Measurements from ENCODE around the gene SCGB3A1. TPM values are rescaled to one million over a fixed set of nuclear protein-coding genes. Genes with fewer than 3 reads are reported as not detected.

Gene SCGB3A1
- total and polyA plus RNA-seq, 2 donors (not counting 1 experiment from before 2014, with no cell fraction given), result not detected

DNA sequence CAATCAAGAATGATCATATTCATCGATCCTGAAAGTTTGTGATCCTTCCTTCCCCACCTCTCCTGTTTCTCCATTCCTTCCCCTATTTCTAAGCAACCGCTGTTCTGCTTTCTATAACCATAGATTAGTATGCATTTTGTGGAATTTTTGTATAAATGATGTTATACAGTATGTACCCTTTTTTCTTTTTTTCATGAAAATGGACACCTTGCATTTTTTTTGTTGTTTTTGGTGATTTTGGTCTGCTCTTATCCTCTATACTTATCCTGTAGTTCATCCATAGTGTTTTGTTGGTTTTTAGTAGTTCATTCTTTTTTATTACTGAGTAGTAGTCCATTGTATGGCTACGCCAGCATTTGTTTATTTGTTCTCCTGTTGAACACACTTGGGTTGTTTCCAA, 46.1 kb downstream of the SCGB3A1 start:
- Mint-ChIP-seq H3K27me3 (no peaks in the 10 kb centered on the region), H3K9me3 (ENCODE audit: insufficient read depth) (no peaks in the 10 kb centered on the region), H3K4me3 (no peak overlapping the region), H3K4me1 (peaks cover 11% of the 10 kb centered on the region), H3K27ac (no peak overlapping the region)
- H3K4me3 ChIP-seq (ENCODE audit: control extremely low read depth in 1 of 5, extremely low read depth in 1 of 5, insufficient read depth in 1 of 5, low read depth in 2 of 5, low read length in 4 of 5), result no peak overlapping the region
- no peak overlapping the region for H2AFZ ChIP-seq (ENCODE audit: insufficient read depth, low read depth, low read length, poor library complexity, severe bottlenecking)
- DNase-seq, result no peak
- no peaks in the 10 kb centered on the region for H4K20me1 ChIP-seq (ENCODE audit: control insufficient read depth, insufficient read depth, low read length, poor library complexity, severe bottlenecking)
- no peaks in the 10 kb centered on the region for H3K9me3 ChIP-seq (ENCODE audit: control extremely low read depth in 1 of 3, control insufficient read depth in 2 of 3, insufficient read depth in 1 of 3, low read length in 2 of 3)
- H3K27ac ChIP-seq (ENCODE audit: low read length in 2 of 2), result no peak overlapping the region
- intact Hi-C loops (cut with micrococcal nuclease), result no loop called here
- no peak for TF ChIP-seq EZH2 (IDR thresholded peaks at IDR 0.05; ENCODE audit: borderline replicate concordance, insufficient read depth, low read depth, low read length, poor library complexity, severe bottlenecking)
- TF ChIP-seq, protein P1, sequence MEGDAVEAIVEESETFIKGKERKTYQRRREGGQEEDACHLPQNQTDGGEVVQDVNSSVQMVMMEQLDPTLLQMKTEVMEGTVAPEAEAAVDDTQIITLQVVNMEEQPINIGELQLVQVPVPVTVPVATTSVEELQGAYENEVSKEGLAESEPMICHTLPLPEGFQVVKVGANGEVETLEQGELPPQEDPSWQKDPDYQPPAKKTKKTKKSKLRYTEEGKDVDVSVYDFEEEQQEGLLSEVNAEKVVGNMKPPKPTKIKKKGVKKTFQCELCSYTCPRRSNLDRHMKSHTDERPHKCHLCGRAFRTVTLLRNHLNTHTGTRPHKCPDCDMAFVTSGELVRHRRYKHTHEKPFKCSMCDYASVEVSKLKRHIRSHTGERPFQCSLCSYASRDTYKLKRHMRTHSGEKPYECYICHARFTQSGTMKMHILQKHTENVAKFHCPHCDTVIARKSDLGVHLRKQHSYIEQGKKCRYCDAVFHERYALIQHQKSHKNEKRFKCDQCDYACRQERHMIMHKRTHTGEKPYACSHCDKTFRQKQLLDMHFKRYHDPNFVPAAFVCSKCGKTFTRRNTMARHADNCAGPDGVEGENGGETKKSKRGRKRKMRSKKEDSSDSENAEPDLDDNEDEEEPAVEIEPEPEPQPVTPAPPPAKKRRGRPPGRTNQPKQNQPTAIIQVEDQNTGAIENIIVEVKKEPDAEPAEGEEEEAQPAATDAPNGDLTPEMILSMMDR (IDR thresholded peaks at IDR 0.05), result no peak
- POLR2A ChIA-PET, result no interaction called here
- CTCF ChIA-PET, result no interaction called here
- peaks cover 61% of the 10 kb centered on the region for H3K79me2 ChIP-seq (ENCODE audit: control insufficient read depth, insufficient read depth, low read length)
- no CpG with 5 or more reads among the region's 3 CpGs for WGBS (ENCODE audit: insufficient coverage)
- no peak overlapping the region for H3K4me2 ChIP-seq (replicated peaks; ENCODE audit: low read depth, low read length, poor library complexity, severe bottlenecking)
- no peak overlapping the region for H3K9ac ChIP-seq (ENCODE audit: low read length)
- no peak for ATAC-seq (ENCODE audit: low read depth)
- peaks cover 9 to 18% of the 10 kb centered on the region in 2 experiments for H3K36me3 ChIP-seq (replicated peaks in 1 of 2; ENCODE audit: control extremely low read depth in 1 of 2, control insufficient read depth in 1 of 2, extremely low read depth in 1 of 2, insufficient read depth in 2 of 2, low read length in 1 of 2)
- no peaks in the 10 kb centered on the region for H3K4me1 ChIP-seq (ENCODE audit: control insufficient read depth in 2 of 2, insufficient read depth in 2 of 2, low read length in 2 of 2)
- no peaks in the 10 kb centered on the region for H3K27me3 ChIP-seq (replicated peaks in 1 of 4; ENCODE audit: control extremely low read depth in 1 of 4, control insufficient read depth in 3 of 4, insufficient read depth in 4 of 4, low read length in 3 of 4)

GRCh38 chr5:180541710-180542109, 49.6 kb downstream of the SCGB3A1 start:
- H3K4me2 ChIP-seq (replicated peaks; ENCODE audit: low read depth, low read length, poor library complexity, severe bottlenecking), result no peak overlapping the region
- no peaks in the 10 kb centered on the region for H3K9me3 ChIP-seq (ENCODE audit: control extremely low read depth in 1 of 3, control insufficient read depth in 2 of 3, insufficient read depth in 1 of 3, low read length in 2 of 3)
- H3K4me3 Mint-ChIP-seq, result no peak overlapping the region
- H3K9ac ChIP-seq (ENCODE audit: low read length), result no peak overlapping the region
- no peak overlapping the region for H3K27ac Mint-ChIP-seq
- ChIA-PET POLR2A (no interaction called here), CTCF (interaction anchor here (0.6 to 0.7 kb wide), 2 partner anchors 17 to 346 kb away, joined by 5 read pairs; no protein-coding TSS in a partner anchor)
- H3K4me1 Mint-ChIP-seq, result peaks cover 16% of the 10 kb centered on the region
- ATAC-seq (ENCODE audit: low read depth), result no peak
- H3K27me3 ChIP-seq (replicated peaks in 1 of 4; ENCODE audit: control extremely low read depth in 1 of 4, control insufficient read depth in 3 of 4, insufficient read depth in 4 of 4, low read length in 3 of 4), result no peaks in the 10 kb centered on the region
- no peak for DNase-seq
- H3K4me1 ChIP-seq (ENCODE audit: control insufficient read depth in 2 of 2, insufficient read depth in 2 of 2, low read length in 2 of 2), result no peaks in the 10 kb centered on the region
- no peak overlapping the region for H3K27ac ChIP-seq (ENCODE audit: low read length in 2 of 2)
- TF ChIP-seq, protein P1 (IDR thresholded peaks at IDR 0.05), result no peak
- no peak for TF ChIP-seq EZH2 (IDR thresholded peaks at IDR 0.05; ENCODE audit: borderline replicate concordance, insufficient read depth, low read depth, low read length, poor library complexity, severe bottlenecking)
- peaks cover 57% of the 10 kb centered on the region for H3K79me2 ChIP-seq (ENCODE audit: control insufficient read depth, insufficient read depth, low read length)
- peaks cover 6% of the 10 kb centered on the region for H4K20me1 ChIP-seq (ENCODE audit: control insufficient read depth, insufficient read depth, low read length, poor library complexity, severe bottlenecking)
- WGBS (ENCODE audit: insufficient coverage), result 100% methylated on average over 7 of the region's 9 CpGs
- H3K4me3 ChIP-seq (ENCODE audit: control extremely low read depth in 1 of 5, extremely low read depth in 1 of 5, insufficient read depth in 1 of 5, low read depth in 2 of 5, low read length in 4 of 5), result no peak overlapping the region
- H3K36me3 ChIP-seq (replicated peaks in 1 of 2; ENCODE audit: control extremely low read depth in 1 of 2, control insufficient read depth in 1 of 2, extremely low read depth in 1 of 2, insufficient read depth in 2 of 2, low read length in 1 of 2), result peaks cover 6 to 15% of the 10 kb centered on the region in 2 experiments
- H3K9me3 Mint-ChIP-seq (ENCODE audit: insufficient read depth), result no peaks in the 10 kb centered on the region
- intact Hi-C loops (cut with micrococcal nuclease), result no loop called here
- H2AFZ ChIP-seq (ENCODE audit: insufficient read depth, low read depth, low read length, poor library complexity, severe bottlenecking), result no peak overlapping the region
- no peaks in the 10 kb centered on the region for H3K27me3 Mint-ChIP-seq

Other genes with a start within 250 kb of the SCGB3A1 start
- 1.6 and 2.8 TPM in 2 replicates for gene GFPT2, start 238.2 kb downstream of the SCGB3A1 start, total RNA-seq
- 0.03 TPM in 1 of 2 replicates, not detected in the other for gene GFPT2, start 238.2 kb downstream of the SCGB3A1 start, polyA plus RNA-seq
- 31.1 and 31.4 TPM in 2 replicates for gene CNOT6, start 97.1 kb downstream of the SCGB3A1 start, total RNA-seq
- 4.3 and 9.2 TPM in 2 replicates for gene CNOT6, start 97.1 kb downstream of the SCGB3A1 start, polyA plus RNA-seq
- not detected in 2 replicates for gene FLT4, start 58.1 kb upstream of the SCGB3A1 start, total RNA-seq
- gene FLT4, start 58.1 kb upstream of the SCGB3A1 start, polyA plus RNA-seq, result 0.01 and 0.61 TPM in 2 replicates
- gene OR2Y1, start 148.6 kb upstream of the SCGB3A1 start, total RNA-seq, result not detected in 2 replicates
- gene OR2Y1, start 148.6 kb upstream of the SCGB3A1 start, polyA plus RNA-seq, result not detected in 2 replicates
- 140 and 144 TPM in 2 replicates for gene MGAT1, start 211.3 kb upstream of the SCGB3A1 start, total RNA-seq
- 81.2 and 82.7 TPM in 2 replicates for gene MGAT1, start 211.3 kb upstream of the SCGB3A1 start, polyA plus RNA-seq

All from B cell (primary cell).